Activated naive CD4-positive, alpha-beta T cell treated with anti-CD3 and anti-CD28 coated beads, Interleukin-2, amount 10 ng/mL, durations not matched to agents 7 days and 5 days (primary cell): ENCODE data around the gene PDGFA.

ENCODE experiments used
- CTCF ChIA-PET: fragments of 350-600 bp; sonication (Branson Sonifier 250); formaldehyde crosslinking; loops from one replicate; lab custom pipeline; 2021; ENCODE audit warnings: antibody characterized with exemption; lab: Charles Lee
- DNase-seq: peaks from one replicate; pipeline ENCODE4 v3.0.0-alpha.2; 2020
- H3K27ac Mint-ChIP-seq: one replicate; pipeline ENCODE4 v1.8.0; 2021; ENCODE audit warnings: mild to moderate bottlenecking, moderate library complexity, mixed read lengths
- H3K27me3 Mint-ChIP-seq: one replicate; pipeline ENCODE4 v1.8.0; 2021; ENCODE audit warnings: mild to moderate bottlenecking, mixed read lengths
- H3K36me3 Mint-ChIP-seq: one replicate; pipeline ENCODE4 v1.8.0; 2021; ENCODE audit warnings: mixed read lengths
- H3K4me1 Mint-ChIP-seq: one replicate; pipeline ENCODE4 v1.8.0; 2021; ENCODE audit warnings: mixed read lengths
- H3K4me3 Mint-ChIP-seq: one replicate; pipeline ENCODE4 v1.8.0; 2021; ENCODE audit warnings: mild to moderate bottlenecking, moderate library complexity, mixed read lengths
- H3K9me3 Mint-ChIP-seq: one replicate; pipeline ENCODE4 v1.8.0; 2021; ENCODE audit warnings: mixed read lengths

The PDGFA gene

GRCh38 chr7:450036-450435 lies 69.6 kb downstream of the PDGFA start:
- DNase-seq: no peak
- H3K27me3 Mint-ChIP-seq: peaks cover 30% of the 10 kb centered on the region
- CTCF ChIA-PET: no interaction called here
- H3K9me3 Mint-ChIP-seq: no peaks in the 10 kb centered on the region
- H3K36me3 Mint-ChIP-seq: no peaks in the 10 kb centered on the region
- H3K4me3 Mint-ChIP-seq: no peak overlapping the region
- H3K27ac Mint-ChIP-seq: no peak overlapping the region
- H3K4me1 Mint-ChIP-seq: peaks cover 8% of the 10 kb centered on the region

GRCh38 chr7:449324-450019 lies 70.2 kb downstream of the PDGFA start:
- Mint-ChIP-seq H3K27me3 (peaks cover 30% of the 10 kb centered on the region), H3K4me1 (peaks cover 8% of the 10 kb centered on the region), H3K9me3 (no peaks in the 10 kb centered on the region), H3K36me3 (no peaks in the 10 kb centered on the region), H3K4me3 (no peak overlapping the region), H3K27ac (no peak overlapping the region)
- CTCF ChIA-PET: interaction anchor here (0.8 to 1.6 kb wide), 2 partner anchors 9 to 128 kb away, joined by 3 to 4 read pairs; no protein-coding TSS in a partner anchor
- DNase-seq: no peak

- DNase-seq: no peak
- H3K27ac Mint-ChIP-seq: no peak overlapping the region
- CTCF ChIA-PET: no interaction called here
- no peak overlapping the region for H3K4me3 Mint-ChIP-seq
- peaks cover 28% of the 10 kb centered on the region for H3K27me3 Mint-ChIP-seq
- no peaks in the 10 kb centered on the region for H3K9me3 Mint-ChIP-seq
- peaks cover 8% of the 10 kb centered on the region for H3K4me1 Mint-ChIP-seq
- H3K36me3 Mint-ChIP-seq: no peaks in the 10 kb centered on the region
Observed at GRCh38 chr7:447523-447922, 72.1 kb downstream of the PDGFA start.
